ENCODE measurements around the gene TPTE.

- no peak for TF ChIP-seq CTCF (IDR thresholded peaks at IDR 0.05)
- no peak for TF ChIP-seq POLR2A (IDR thresholded peaks at IDR 0.05)
These were observed 10.3 kb upstream of the TPTE start for GRCh38 chr21:10511116-10511515.
